ENCODE measurements around the gene SELPLG.
"Not testable (repeated sequence)": the region's sequence is repeated elsewhere in the genome, so short reads cannot be mapped to it uniquely, and the experiment has no call there.

SELPLG gene

DNA sequence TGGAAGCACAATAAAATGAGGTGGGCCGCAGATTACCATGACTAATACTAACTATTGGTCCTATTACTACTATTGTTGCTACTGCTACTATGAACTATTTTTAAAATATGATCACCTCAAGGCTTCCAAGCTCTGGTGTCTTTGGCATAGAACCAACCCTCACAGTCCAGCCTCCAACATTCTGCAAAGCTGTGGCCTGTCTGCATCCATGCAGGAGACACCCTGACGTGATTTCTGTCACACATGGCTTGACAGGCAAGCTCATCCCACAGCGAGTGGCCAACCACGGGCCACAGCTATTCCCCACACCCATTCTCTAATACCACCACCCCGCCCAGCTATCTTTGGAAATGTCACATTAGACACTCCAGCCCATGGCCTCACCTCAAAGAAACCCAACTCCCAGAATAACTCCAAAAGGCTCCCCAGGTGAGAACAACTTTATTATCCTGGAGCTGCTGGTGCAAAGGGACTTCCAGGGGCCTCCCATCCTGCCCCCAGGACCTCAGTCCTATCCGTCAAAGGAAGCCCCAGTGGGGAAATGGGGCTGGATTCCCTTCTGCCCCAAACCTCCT lies 56.9 kb downstream of the SELPLG start:
- FAIRE-seq = no peak
- no peak for DNase-seq (ENCODE audit: insufficient read length, low spot score)

DNA sequence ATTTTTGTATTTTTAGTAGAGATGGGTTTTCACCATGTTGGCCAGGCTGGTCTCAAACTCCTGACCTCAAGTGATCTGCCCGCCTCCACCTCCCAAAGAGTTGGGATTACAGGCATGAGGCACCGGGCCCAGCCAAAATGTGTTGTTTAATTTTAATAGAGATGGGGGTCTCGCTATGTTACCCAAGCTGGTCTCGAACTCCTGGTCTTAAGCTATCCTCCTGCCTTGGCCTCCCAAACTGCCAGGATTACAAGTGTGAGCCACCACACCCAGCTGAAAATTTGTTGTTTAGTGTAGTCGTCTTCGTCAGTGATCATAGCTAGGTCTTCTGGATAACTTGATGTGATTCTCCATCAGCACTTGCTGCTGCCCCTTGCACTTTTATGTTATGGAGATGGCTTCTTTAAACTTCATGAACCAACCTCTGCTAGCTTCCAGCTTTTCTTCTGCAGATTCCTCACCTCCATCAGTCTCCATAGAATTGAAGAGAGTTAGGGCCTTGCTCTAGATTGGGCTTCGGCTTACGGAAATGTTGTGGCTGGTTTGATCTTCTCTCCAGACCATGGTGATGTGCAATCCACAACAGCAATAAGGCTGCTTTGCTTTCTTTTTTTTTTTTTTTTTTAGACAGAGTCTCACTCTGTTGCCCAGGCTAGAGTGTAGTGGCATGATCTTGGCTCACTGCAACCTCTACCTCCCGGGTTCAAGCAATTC lies 58.3 kb downstream of the SELPLG start:
- DNase-seq (ENCODE audit: insufficient read length, low spot score) (no peak), FAIRE-seq (no peak)

DNA sequence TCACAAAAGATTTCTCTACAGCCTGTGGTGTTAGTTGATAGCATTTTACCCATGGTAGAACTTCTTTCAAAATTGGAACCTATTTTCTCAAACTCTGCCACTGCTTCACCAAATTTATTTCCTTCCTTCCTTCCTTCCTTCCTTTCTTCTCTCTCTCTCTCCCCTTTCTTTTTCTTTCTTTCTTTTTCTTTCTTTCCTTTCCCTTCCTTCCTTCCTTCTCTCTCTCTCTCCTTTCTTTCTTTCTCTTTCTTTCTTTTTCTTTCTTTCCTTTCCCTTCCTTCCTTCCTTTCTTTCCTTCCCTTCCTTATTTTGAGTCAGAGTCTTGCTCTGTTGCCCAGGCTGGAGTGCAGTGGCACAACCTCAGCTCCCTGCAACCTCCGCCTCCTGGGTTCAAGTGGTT lies 59.4 kb downstream of the SELPLG start:
- FAIRE-seq; DNase-seq (ENCODE audit: insufficient read length, low spot score): not testable (repeated sequence)

DNA sequence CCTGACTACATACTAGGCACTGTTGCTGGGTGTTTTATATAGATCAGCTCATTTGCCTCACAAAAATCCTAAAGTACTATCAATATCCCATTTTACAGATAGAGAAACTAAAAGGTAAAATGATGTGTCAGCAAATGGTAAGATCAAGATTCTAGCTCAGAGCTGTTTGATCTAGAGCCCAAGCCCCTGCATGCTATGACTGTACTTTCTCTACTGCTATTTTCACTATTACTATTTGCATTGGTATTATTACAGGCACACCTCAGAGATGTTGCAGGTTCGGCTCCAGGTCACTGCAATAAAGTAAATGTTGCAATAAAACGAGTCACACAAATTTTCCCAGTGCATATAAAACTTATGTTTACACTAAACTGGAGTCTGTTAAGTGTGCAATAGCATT lies 60.4 kb downstream of the SELPLG start:
- FAIRE-seq (no peak), DNase-seq (ENCODE audit: insufficient read length, low spot score) (no peak)

DNA sequence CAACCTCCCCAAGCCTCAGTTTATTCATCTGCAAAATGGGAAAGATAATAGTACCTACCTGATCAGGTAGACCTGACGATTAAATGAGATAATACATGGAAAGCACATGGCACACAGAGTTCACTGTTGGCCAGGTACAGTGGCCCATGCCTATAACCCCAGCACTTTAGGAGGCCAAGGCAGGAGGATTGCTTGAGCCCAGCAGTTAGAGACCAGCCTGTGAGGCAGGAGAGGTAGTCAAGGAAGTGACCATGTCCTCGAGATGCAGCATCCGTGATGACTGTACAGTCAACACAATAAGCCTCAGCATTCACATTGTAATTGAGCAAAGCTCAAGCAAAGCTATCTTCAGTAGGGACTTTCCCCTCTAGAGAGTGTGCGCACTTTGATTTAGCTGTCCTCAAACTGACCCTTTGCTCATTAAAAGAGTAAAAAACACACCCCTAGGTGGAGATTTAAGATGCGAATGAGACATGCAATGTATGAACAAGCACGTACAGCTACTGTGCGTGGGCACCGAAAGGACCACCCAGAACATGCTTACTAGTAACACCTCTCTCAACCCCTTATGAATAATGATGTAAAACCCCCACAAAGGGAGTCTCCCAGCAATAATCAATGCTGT lies 61.4 kb downstream of the SELPLG start:
- no peak for FAIRE-seq

More for the DNA sequence above, 61.4 kb downstream of the SELPLG start:
- DNase-seq (ENCODE audit: insufficient read length, low spot score) = no peak
